ENCODE data around the gene PCDHGA10.
A peak's percentile ranks its signal among the peaks of the same experiment; 100 is the strongest.
"Not testable (repeated sequence)": the region's sequence is repeated elsewhere in the genome, so short reads cannot be mapped to it uniquely, and the experiment has no call there.

Gene PCDHGA10

DNA sequence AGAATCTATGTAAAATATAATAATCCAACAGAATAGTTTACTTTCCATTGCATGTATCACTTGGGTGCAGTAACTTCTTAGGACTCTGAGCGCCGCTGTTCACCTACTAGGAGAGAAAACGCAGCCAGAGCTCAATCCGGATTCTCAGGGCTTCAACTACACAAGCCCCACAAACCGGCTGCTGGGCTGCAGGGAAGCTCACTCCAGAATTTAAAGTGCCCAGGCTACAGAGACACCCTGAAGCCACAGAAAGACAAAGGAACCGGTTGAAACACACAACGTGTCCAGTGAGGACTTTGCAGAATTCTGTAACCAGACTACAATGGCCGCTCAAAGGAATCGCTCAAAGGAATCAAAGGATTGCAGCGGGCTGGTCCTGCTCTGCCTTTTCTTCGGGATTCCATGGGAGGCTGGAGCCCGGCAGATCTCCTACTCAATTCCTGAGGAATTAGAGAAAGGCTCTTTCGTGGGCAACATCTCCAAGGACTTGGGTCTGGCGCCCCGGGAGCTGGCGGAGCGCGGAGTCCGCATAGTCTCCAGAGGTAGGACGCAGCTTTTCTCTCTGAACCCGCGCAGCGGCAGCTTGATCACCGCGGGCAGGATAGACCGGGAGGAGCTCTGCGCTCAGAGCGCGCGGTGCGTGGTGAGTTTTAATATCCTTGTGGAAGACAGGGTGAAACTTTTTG lies at the start of gene PCDHGA10:
TSS of gene PCDHGA10 (plus strand) at position 134 of the 686 bp plus-strand sequence. CDS start at position 323, 189 bp downstream.
- DNase-seq (ENCODE audit: low spot score) = peak; percentile 93

DNA sequence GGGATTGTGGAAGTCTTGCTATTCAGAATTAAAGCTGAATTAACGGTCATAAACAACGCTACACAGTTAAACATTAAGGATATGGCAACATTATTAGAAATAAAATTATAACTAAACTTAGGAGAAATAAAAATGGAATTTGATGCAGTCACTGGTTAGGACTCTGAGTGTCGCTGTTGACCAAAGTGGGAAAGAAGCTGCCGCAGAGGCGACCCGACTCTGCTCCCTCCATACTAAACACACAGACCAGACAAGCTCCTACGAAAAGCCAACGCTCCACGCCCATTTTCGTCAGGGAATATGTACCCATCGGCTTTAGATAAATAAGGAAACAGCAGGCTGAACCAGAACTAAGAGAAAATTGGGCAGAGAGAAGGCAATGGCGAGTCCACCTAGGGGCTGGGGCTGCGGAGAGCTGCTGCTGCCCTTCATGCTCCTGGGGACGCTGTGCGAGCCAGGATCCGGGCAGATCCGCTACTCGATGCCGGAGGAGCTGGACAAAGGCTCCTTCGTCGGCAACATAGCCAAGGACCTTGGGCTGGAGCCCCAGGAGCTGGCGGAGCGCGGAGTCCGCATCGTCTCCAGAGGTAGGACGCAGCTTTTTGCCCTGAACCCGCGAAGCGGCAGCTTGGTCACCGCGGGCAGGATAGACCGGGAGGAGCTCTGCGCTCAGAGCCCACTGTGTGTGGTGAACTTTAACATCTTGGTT lies 48.7 kb upstream of the PCDHGA10 start, which contains the start of gene PCDHGA5:
TSS of gene PCDHGA5 (plus strand) at position 211 of the 709 bp plus-strand sequence. CDS start at position 380, 169 bp downstream.
- no peak for DNase-seq (ENCODE audit: low spot score)

DNA sequence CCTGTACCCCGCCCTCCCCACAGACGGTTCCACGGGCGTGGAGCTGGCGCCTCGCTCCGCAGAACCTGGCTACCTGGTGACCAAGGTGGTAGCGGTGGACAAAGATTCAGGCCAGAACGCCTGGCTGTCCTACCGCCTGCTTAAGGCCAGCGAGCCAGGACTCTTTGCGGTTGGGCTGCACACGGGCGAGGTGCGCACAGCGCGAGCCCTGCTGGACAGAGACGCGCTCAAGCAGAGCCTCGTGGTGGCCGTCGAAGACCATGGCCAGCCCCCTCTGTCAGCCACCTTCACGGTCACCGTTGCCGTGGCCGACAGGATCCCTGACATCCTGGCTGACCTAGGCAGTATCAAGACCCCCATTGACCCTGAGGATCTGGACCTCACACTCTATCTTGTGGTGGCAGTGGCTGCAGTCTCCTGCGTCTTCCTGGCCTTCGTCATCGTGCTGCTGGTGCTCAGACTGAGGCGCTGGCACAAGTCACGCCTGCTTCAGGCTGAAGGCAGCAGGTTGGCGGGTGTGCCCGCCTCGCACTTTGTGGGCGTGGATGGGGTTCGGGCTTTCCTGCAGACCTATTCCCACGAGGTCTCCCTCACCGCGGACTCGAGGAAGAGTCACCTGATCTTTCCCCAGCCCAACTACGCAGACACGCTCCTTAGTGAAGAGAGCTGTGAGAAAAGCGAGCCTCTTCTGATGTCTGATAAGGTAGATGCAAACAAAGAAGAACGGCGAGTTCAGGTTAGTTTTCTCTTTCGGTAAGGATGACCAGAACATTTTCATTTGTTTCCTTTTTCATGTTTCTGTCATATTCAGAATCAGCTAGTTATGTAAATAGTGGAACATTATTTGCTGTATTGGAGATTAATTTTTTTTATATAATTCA lies 46.5 kb upstream of the PCDHGA10 start:
- DNase-seq (ENCODE audit: low spot score) = no peak

DNA sequence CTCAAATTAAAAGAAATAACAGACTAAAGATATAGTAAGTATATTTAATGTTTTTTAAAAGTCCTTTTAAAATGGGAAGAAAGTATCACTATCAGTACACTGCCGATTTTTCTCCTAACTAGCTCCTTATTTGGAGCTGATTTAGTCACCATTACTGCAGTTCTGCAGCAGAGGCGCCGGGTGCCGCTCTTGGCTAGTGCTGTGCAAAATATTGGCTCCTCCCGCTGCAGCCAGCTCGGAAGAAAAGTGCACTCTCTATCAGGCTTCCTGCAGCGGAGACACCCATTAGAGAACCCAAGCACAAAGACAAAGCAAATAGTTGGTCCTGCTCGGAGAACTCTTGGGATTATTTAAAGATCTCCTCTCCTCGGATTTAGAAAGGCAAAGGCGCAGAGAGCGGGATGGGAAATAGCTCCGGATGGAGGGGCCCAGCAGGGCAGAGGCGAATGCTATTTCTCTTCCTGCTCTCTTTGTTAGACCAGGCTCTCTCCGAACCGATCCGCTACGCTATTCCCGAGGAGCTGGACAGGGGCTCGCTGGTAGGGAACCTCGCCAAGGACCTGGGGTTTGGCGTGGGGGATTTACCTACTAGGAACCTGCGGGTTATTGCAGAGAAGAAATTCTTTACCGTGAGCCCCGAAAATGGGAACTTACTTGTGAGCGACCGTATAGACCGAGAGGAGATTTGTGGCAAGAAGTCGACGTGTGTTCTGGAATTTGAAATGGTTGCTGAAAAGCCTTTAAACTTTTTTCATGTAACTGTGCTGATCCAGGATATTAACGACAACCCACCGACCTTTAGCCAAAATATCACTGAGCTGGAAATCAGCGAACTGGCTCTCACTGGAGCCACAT lies 42.6 kb upstream of the PCDHGA10 start, which contains the start of gene PCDHGB3:
TSS of gene PCDHGB3 (plus strand) at position 249 of the 855 bp plus-strand sequence. CDS start at position 402, 153 bp downstream.
- no peak for DNase-seq (ENCODE audit: low spot score)

DNA sequence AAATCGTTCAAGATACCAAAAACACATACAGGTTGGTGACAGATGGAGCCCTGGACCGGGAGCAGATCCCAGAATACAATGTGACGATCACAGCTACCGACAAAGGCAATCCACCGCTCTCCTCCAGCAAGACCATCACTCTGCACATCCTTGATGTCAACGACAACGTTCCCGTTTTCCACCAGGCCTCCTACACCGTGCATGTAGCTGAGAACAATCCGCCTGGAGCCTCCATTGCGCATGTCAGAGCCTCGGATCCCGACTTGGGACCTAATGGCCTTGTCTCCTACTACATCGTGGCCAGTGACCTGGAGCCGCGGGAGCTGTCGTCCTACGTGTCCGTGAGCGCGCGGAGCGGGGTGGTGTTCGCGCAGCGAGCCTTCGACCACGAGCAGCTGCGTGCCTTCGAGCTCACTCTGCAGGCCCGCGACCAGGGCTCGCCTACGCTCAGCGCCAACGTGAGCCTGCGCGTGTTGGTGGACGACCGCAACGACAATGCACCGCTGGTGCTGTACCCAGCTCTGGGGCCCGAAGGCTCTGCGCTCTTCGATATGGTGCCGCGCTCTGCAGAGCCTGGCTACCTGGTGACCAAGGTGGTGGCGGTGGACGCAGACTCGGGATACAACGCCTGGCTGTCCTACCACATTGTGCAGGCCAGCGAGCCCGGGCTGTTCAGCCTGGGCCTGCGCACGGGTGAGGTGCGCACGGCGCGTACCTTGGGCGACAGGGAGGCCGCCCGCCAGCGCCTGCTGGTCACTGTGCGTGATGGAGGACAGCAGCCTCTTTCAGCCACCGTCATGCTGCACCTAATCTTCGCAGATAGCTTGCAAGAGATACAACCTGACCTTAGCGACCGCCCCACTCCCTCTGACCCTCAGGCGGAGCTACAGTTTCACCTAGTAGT lies 41.0 kb upstream of the PCDHGA10 start:
- DNase-seq (ENCODE audit: low spot score) = no peak

DNA sequence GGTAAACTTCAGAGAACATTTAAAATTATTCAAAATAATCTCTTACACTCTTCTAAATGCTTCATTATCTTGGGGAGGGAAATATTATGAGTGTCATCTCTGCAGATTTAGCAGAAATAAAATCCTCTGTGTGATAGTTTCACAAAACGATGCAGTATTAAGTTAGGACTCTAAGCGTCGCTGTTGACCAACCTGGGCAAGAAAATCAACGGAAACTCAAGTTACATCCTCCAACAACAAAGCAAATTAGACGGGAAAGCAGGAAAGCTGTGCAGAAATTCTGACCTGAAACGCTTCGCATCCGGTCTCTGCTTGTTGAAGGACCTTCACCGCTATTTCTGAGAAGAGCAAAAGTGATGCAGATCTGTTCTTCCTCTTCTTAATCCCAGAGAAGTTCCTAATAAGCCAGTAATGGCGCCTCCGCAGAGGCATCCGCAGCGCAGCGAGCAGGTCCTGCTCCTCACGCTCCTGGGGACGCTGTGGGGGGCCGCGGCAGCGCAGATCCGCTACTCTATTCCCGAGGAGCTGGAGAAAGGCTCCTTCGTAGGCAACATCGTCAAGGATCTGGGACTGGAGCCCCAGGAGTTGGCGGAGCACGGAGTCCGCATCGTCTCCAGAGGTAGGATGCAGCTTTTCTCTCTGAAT lies 39.0 kb upstream of the PCDHGA10 start, which contains the start of gene PCDHGA6:
TSS of gene PCDHGA6 (plus strand) at position 219 of the 645 bp plus-strand sequence. CDS start at position 412, 193 bp downstream.
- no peak for DNase-seq (ENCODE audit: low spot score)

DNA sequence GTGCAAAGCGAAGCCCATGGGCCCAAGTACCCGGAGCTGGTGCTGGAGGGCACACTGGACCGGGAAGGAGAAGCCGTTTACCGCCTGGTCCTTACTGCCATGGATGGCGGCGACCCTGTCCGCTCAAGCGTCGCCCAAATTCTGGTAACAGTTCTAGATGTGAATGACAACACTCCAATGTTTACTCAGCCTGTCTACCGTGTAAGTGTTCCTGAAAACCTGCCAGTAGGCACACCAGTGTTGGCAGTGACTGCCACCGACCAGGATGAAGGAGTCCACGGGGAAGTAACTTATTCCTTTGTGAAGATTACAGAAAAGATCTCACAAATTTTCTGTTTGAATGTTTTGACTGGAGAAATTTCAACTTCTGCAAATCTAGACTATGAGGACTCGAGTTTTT lies 38.2 kb upstream of the PCDHGA10 start:
- DNase-seq (ENCODE audit: low spot score) = no peak

DNA sequence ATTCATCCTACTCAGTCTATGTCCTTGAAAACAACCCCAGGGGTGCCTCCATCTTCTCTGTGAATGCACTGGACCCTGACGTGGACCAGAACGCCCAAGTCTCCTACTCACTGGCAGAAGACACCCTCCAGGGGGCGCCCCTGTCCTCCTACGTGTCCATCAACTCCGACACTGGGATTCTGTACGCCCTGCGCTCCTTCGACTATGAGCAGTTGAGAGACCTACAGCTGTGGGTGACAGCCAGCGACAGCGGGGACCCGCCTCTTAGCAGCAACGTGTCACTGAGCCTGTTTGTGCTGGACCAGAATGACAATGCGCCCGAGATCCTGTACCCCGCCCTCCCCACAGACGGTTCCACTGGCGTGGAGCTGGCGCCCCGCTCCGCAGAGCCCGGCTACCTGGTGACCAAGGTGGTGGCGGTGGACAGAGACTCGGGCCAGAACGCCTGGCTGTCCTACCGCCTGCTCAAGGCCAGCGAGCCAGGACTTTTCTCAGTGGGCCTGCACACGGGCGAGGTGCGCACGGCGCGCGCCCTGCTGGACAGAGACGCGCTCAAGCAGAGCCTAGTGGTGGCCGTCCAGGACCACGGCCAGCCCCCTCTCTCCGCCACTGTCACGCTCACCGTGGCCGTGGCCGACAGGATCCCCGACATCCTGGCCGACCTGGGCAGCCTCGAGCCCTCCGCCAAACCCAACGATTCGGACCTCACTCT lies 37.2 kb upstream of the PCDHGA10 start:
- DNase-seq (ENCODE audit: low spot score) = not testable (repeated sequence)

DNA sequence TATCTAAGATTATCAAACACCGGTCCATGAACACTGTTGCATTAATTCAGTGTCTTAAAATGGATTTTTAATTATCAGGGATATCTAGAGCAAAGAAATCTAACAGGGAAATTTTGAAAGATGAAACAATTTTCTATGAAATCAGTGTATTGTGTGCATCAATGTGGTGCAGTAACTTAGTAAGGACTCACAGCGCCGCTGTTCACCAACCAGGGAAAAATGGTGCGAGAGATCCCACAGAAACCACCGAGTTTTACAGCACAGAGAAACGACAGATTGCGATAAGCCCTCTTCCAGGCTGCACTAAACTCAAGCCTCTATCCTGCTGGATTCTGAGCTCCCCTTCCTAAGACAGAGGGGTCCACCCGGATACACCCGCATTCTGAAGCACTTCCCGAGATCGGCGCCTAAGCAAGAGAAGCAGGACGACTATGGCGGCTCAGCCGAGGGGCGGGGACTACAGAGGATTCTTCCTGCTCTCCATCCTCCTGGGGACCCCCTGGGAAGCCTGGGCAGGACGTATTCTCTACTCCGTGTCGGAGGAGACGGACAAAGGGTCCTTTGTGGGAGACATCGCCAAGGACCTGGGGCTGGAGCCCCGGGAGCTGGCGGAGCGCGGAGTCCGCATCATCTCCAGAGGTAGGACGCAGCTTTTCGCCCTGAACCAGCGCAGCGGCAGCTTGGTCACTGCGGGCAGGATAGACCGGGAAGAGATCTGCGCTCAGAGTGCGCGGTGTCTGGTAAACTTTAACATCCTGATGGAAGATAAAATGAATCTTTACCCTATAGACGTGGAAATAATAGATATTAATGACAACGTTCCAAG lies 30.1 kb upstream of the PCDHGA10 start, which contains the start of gene PCDHGA7:
TSS of gene PCDHGA7 (plus strand) at position 274 of the 826 bp plus-strand sequence. CDS start at position 432, 158 bp downstream.
- peak; percentile 70 for DNase-seq (ENCODE audit: low spot score)

DNA sequence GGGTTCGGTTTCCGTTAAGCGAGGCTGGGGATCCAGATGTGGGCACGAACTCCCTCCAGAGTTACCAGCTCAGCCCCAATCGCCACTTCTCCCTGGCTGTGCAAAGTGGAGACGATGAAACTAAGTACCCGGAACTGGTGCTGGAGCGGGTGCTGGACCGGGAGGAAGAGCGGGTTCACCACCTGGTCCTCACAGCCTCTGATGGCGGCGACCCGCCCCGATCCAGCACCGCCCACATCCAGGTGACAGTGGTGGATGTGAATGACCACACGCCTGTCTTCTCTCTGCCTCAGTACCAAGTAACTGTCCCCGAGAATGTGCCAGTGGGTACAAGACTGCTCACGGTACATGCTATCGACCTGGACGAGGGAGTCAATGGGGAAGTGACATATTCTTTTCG lies 29.4 kb upstream of the PCDHGA10 start:
- no peak for DNase-seq (ENCODE audit: low spot score)

DNA sequence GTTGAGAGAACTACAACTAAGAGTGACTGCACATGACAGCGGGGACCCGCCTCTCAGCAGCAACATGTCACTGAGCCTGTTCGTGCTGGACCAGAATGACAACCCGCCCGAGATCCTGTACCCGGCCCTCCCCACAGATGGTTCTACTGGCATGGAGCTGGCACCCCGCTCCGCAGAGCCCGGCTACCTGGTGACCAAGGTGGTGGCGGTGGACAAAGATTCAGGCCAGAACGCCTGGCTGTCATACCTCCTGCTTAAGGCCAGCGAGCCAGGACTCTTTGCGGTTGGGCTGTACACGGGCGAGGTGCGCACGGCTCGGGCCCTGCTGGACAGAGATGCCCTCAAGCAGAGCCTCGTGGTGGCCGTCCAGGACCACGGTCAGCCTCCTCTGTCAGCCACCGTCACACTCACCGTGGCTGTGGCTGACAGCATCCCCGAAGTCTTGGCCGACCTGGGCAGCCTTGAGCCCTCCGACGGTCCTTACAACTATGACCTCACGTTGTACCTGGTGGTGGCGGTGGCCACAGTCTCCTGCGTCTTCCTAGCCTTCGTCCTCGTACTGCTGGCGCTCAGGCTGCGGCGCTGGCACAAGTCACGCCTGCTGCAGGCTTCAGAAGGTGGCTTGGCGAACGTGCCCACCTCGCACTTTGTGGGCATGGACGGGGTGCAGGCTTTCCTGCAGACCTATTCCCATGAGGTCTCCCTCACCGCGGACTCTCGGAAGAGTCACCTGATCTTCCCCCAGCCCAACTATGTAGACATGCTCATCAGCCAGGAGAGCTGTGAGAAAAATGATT lies 28.1 kb upstream of the PCDHGA10 start:
- no peak for DNase-seq (ENCODE audit: low spot score)

DNA sequence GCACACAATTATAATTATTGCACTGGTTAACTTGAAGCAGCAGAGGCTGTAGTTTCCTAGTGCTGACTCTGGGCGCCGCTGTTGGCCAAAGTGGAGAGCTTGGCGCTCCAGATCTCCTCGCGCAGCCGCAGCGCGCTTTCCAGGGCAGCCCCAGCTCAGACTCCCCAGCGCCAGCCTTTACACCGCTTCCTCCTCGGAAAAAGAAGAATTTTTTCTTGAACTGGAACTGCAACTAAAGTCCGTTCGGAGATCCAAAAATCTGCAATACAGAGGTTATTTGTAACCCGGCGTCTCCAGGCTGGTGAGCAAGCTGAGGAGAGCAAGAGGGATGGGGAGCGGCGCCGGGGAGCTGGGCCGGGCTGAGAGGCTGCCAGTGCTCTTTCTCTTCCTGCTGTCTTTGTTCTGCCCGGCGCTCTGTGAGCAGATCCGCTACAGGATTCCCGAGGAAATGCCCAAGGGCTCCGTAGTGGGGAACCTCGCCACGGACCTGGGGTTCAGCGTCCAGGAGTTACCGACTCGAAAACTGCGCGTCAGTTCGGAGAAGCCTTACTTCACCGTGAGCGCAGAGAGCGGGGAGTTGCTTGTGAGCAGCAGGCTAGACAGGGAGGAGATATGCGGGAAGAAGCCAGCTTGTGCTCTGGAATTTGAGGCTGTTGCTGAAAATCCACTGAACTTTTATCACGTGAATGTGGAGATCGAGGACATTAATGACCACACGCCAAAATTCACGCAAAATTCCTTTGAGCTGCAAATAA lies 25.1 kb upstream of the PCDHGA10 start, which contains the start of gene PCDHGB4:
TSS of gene PCDHGB4 (plus strand) at position 142 of the 755 bp plus-strand sequence. CDS start at position 329, 187 bp downstream.
- not testable (repeated sequence) for DNase-seq (ENCODE audit: low spot score)

DNA sequence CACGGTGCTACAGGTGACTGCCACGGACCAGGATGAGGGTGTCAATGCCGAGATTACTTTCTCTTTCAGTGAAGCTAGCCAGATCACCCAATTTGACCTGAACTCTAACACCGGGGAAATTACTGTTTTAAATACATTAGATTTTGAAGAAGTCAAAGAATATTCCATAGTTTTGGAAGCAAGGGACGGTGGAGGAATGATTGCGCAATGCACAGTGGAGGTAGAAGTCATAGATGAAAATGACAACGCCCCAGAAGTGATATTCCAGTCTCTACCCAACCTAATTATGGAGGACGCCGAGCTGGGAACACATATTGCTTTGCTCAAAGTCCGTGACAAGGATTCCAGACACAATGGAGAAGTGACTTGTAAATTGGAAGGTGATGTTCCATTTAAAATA lies 24.1 kb upstream of the PCDHGA10 start:
- DNase-seq (ENCODE audit: low spot score) = no peak

DNA sequence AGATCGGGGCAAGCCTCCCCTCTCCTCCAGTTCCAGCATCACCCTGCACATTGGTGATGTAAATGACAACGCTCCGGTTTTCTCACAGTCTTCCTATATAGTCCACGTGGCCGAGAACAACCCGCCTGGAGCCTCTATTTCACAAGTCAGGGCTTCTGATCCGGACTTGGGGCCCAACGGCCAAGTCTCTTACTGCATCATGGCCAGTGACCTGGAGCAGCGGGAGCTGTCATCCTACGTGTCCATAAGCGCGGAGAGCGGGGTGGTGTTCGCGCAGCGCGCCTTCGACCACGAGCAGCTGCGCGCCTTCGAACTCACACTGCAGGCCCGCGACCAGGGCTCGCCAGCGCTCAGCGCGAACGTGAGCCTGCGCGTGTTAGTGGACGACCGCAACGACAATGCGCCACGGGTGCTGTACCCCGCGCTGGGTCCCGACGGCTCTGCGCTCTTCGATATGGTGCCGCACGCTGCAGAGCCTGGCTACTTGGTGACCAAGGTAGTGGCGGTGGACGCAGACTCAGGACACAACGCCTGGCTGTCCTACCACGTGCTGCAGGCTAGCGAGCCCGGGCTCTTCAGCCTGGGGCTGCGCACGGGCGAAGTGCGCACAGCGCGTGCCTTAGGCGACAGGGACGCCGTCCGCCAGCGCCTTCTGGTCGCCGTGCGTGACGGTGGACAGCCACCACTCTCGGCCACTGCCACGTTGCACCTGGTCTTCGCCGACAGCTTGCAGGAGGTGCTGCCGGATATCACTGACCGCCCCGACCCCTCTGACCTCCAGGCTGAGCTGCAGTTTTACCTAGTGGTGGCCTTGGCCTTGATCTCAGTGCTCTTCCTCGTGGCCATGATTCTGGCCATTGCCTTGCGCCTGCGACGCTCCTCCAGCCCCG lies 23.4 kb upstream of the PCDHGA10 start:
- DNase-seq (ENCODE audit: low spot score) = no peak
